ENCODE results near the gene SCAPER.

DNA sequence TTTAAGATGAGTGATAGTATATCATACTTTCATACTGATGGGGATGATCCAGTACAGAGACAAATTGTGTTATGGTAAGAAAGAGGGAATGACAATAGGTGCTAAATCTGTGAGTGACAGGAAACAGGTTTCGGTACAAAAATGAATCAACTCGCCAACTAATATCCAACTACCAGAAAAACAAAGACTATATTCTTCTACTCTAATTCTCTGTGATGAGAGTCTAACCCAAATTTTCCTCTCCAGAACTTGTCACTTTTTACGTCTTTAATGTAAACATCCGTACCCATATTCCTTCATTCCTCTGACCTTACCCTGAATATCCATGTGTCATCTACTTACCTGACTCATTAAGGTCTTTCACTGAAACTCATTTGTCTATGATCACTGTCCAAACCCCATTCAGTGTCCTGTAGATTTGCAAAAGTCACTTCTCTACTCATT lies 39.6 kb downstream of the SCAPER start:
- no peak for TF ChIP-seq LEF1 (IDR thresholded peaks at IDR 0.05; ENCODE audit: borderline replicate concordance)
- TF ChIP-seq TARDBP (IDR thresholded peaks at IDR 0.05): no peak

All from HEK293T (cell line).